GM18861 (cell line): ENCODE results near the gene RCAN2.

ENCODE experiments used
- ATAC-seq: cut with Tn5 transposase; IDR thresholded peaks from one replicate; pipeline ENCODE4 v1.9.1; 2021; ENCODE audit not compliant: unreplicated experiment

The RCAN2 gene

DNA sequence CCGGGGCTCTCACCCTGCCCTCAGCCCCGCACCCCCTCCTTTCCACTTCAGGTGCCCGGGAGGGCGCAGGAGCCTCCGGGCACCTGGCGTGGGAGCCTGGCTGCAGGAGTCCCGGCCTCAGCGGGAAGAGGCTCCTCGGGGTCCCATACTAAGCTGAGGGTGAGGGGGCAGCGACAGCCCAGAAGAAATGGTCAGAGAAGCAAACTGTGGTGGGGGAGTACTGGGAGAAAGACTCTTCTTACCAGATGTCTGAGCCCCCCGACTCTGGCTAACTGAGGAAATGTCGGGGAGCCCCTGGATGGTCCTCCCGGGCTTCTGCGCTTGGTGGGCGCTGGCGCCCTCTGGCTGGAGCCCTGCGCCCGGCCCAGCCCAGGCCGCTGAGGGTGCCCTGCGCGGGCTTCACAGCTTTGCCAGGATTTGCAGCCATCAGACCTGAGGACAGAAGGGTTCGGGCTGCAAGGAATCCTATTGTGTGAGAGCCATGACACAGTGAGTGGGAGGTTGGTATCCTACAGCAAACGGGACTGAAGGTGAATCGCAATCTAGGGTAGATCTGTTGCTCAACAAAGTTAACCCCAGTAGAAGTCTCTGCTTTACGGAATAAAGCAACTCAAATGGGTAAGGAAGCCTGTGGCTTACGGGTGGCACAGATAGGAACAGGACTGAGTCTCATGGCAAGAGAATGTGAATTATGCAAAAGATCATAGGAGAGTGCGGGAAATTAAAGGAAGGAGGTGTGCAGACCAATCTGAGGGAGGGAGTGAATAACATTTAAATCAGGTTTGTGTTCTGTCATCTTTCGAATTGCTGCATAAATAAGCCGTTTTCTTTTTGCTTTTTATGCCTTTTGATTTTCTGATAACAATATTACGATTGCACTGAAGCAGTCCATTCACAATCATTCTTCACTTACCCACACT is 639 bp upstream of the RCAN2 start:
- peak; percentile 43 for ATAC-seq

DNA sequence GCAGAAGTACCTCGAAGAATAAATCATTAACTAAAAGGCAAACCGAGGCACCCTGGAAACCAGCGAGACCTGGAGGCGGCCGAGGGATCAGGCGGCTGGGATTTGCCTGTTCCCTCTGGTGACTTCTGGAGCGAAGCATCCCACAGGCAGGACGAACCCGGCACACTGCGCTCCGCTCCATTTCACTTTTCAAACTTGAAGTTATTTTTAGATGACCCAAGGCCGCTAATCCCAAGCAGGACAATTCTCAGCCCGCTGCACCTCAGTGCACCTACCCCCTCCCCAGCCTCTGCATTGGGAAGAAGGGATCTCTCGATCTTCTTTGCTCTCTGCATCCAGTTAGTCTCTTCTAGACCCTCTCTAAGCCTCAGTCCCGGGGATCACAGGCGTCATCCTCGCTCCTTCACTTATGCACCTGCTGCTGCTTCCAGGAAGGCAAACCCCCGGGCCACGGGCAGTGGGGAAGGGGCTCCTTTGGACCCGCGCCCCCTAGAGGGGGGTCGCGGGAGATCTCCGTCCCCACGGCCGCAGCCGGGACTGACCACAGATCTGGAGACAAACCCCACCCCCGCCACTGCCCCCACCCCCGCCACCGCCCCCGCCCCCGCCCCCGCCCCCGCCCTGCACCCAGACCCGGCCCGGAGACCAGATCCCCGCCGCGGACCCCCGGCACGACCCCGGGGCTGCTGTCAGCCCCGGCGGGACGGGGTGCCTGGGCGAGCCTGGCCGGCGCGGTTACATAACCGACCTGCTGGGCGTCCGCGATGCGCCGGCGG is 636 bp downstream of the RCAN2 start:
- ATAC-seq, result no peak

DNA sequence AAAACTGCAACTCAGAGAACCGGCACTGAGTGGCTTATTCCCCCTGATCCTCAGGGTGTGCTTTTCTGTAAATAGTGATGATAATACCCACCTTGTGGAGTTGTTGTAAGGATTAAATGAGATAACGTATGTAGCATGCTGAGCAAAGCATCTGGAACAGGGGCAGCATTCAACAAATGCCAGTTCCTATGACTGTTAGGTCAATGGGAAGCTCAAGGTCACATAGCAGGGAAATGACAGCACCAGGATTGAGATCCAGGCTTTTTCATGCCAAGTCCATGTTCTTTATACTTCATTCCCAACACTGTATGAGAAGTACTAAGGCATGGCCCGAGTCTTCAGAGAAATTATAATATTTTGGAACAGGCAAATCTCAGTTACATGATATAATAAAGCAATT is 5.1 kb downstream of the RCAN2 start:
- ATAC-seq, result no peak

DNA sequence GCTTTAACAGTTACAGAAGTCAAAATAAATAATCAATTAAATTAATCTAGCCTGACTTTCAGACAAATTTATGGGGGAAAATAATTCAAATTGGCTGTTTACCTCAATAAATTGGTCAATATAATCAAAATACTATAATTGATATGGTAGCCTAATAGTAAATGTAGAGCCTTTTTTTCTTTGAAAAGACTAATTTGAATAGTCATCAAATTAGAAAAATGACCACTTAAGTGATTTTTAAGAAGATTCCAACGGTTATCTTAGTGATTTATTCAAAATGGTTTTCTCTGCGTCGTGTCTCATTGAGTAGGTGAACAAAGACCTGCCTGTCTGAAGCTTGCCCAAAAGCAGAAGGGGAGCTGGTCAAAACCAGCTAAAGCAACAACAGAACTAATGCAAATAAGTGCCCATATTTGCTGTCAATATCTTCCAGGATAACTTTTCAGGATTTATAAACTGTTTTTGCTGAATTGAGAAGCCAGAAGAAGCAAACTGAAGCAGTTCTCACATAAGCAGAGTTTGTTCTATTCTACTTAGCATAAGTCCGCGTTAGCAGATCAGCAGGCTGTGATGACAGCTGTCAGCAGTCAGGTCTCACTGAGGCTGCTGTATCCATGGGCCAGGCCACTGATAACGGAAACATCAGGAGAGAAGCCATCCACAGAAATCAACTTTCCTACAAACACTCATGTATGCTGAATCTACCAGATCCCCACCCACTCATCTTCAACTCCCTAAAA is 7.0 kb downstream of the RCAN2 start:
- no peak for ATAC-seq

DNA sequence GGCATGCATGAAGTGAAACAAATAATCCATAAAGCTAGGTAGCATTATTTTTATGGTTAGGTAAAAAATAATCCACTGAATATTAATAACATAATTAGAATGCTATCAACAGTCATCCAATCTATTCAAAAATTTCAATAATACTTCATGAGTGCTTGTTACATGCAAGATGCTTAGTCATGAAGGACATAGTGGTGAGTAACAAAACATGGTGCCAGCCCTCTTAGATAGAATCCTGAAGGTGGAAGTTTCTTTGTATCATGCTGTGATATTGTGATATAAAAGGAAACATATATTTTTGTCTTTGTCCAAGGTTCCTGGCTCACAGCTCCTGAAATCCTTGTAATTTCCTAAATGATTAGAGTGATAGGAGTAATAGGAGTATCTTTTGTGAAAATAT is 14.9 kb downstream of the RCAN2 start:
- ATAC-seq, result no peak

DNA sequence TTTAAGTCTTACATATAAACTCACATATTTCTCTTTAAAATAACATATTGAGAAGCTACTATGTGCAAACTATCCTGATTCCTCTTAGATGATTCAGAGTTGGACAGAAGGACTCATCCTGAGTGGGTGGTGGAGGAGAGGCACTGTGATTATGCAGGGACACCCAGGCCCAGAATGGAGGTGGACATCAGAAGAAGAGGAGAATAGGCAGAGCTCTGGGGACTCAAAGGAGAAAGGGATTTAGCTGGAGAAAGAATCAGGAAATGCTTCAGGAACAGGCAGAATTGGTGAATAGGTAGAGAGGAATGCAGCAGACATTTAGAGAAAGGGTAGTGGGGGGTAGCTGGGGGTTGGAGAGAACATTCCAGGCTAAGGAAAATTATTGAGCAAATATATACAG is 17.4 kb downstream of the RCAN2 start:
- no peak for ATAC-seq

DNA sequence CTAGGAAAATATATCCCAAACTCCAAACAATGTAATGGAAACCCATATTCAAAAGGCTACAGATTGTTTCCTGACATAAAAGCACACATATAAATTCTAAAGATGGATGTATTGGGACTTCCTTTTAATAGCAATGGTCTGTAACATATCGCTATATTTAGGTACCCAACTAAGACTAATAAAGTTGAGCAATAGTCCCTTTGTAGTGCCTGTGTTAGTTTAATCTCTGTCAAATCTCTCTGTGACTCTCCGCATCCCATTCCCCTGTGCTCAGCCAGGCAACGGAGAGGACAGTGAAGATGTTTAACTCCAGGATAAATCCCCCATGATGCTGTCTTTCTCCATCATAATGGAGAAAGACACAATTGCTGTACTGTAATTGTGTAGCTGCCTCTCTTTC is 19.0 kb downstream of the RCAN2 start:
- ATAC-seq, result no peak

DNA sequence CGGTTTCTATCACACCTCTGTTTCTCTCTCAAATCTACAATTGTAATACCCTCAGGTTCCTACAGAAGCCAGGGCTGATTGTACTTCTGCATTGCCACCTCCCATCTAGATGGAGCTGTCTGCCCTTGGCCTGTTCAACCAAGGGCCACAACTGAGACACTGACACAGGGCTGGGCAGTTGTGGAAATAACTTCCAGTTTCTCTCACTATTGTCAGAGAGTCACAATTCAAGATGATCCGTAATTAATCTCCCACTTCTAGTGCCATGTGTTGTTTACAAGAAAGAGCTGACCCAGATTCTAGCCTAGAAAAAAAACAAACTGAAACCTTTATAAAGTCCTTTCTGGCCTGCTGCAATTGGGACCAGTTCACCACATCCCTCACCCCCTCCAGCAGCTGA is 22.2 kb downstream of the RCAN2 start:
- ATAC-seq, result no peak

DNA sequence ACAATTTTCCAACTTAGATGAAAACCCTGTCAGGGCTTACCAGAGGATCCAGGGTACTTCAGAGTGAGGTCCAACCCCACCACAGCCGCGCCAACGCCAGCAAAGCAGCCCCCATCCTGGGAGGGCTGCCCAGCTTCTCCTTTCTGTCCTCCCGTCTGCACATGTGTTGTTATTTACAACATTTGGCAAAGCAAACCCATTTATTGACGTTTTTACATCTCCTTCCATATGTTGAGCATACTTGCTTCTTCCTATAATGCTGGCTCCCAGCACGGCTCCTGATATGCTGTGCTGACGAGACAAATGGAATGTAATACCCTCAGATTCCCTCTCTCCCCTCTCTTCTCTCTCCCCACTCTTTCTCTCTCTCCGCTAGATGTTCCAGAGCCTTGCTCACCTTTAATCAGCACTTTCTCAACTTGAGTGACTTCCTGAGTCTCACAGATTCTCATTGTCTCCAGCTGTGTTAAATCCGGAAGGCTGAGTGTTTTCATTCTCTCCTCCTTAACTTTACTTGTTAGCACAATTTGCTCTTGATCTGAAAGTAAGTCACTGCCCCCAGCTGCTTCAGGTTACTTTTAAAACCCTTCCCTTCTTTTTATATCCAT is 22.7 kb downstream of the RCAN2 start:
- no peak for ATAC-seq

DNA sequence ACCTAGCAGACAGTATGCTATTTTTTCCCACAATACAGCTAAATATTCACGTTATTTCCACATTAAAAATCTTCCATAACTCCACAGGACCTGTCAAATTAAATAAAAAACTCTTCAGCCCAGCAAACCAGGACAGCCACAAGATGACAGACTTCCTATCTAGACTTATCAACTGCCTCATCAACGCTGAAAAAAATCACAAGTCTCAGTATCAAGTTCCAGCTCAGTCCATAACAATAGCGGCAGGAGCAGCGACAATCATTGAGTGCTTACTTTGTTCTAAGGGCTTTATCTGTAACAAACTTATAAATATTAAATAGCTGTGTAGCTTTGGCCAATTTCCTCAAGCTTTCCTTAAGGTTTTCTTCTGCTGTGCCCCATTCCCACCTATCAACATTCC is 24.7 kb downstream of the RCAN2 start:
- ATAC-seq, result no peak

DNA sequence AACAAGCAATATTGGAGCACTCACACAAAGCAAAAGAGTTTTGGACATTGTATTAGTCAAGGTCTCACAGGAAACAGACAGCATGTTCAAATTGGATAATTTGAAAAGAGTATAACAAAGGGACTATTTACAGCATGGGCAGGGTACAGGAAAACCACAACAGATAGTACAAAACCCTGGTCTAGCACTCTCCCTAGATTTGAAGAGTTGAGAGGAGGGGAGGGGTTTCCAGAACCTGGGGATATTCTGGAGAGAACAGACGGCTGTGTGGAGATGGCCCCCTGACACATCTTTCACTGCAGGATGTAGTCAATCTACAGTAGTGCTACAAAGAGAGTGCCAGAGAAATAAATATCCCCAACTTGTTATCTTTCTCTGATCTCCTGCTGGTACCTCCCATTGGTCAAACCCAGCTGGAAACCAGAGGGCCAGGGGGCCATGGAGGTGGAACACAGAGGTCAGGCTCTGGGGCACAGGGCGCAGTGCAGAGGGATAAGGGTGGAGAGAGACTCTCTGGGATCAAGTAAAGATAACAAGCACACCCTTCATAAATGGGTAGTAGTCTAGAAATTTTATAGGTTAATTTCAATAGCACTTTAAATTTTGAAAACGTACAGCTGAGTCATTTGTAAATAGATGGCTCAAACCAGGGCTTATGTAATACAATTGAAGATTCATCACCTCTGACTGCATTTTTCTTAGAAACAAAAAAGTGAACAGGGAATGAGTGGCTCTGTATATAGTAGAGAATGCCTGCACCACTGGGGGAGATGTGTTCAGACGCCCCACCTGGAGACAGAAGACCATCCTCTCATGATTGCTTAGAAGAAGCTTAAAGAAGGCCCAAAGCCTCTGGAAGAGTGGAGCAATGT is 25.7 kb downstream of the RCAN2 start:
- no peak for ATAC-seq

DNA sequence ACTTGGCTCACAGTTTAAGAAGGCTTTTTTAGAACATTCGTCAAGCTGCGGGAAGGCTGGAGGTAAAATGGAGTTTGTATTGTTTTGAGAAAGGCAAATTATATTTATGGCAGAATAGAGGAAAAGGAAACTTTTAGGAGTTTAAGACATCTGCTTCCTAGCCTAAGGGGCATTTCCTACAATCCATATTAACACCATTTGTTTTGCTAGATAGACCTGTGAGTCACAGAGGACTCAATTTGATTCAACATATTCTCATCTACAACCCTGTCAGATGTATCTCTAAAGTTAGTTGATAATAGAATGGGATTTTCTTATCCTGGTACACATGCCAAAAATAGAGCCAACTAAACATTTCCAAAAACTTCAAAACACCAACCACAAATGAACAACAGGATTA is 35.0 kb downstream of the RCAN2 start:
- ATAC-seq, result no peak

DNA sequence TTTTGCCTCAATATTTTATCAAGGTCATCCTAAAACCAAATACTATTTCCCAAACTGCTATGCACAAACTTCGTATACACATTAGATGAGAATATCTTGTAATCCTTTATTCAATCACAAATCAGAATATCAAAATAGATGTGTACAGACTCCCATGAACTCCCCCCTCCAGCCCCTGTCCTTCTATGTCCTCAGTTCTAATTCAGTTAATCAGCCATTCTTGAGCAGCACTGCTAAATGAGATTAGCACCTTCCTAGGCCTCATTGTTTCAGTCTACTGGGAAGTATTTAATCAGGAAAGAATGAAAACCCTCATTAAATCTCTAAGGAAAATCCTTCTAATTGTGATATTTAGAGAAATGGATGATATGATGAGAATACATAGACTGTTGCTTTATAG is 36.6 kb downstream of the RCAN2 start:
- ATAC-seq, result no peak

DNA sequence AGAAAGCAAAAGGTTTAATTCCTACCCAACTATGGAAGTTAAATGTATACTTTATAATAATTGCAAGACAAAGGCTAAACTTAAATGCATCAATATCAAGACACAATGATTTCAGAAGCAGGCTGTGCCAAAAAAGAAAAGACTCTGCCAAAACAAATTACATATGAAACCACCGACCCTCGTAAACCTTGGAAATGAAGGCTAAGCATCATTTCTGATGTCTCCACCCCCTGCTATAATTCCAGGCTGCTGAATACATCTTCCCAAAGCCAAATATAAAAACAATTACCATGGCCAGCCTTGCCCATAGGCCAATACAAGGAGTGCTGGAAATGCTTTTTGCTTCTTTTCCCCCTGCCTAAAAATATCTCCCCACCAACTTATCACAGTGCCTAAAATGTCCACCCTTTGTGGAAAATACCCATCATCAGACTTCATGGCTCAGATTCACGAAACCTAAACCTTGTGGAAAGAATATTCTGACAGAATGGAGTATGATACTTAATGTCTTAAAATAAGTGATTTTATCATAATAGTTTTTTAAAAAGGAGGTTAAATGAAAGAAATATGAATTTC is 37.4 kb downstream of the RCAN2 start:
- no peak for ATAC-seq

DNA sequence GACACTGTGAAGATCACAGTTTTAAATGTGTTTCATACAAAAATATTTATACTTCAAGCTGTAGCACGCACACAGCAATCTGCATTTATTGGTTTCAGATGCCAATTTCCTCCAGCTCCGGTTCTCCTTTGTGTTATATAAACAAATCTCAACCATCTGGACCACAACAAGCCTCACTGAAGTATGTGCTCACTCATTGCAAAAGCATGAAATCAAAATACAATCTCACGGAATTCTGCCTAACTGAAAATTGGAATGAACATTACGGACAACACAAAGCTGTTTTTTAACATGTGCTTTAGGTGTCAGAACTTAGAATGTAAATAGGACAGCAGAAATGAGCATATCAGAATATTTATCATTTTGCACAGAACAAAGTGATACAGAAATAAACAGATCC is 38.0 kb downstream of the RCAN2 start:
- no peak for ATAC-seq

DNA sequence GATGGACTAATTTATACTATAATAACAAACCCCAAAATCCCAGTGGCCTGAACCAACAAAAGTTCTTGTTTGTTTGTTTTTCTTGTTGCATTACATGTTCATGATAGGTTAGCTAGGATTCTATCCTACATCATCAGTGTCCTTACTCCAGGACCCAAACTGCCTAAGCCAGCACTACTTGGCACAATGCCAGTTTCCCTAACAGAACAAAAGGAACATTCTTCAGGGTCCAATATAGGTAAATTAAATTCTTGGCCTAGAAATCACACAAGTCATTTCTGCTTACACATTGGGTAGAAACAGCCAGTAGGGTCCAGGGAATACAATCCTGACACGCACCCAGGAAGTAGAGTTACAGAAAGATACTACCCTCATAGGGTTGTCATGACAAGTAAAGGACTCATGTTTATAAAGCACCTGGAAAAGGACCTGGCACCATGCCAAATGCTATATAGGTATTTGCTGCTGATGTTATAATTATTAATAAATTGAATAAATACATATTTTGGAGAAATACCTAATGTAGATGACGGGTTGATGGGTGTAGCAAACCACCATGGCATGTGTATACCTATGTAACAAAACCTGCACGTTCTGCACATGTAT is 38.8 kb downstream of the RCAN2 start:
- no peak for ATAC-seq

DNA sequence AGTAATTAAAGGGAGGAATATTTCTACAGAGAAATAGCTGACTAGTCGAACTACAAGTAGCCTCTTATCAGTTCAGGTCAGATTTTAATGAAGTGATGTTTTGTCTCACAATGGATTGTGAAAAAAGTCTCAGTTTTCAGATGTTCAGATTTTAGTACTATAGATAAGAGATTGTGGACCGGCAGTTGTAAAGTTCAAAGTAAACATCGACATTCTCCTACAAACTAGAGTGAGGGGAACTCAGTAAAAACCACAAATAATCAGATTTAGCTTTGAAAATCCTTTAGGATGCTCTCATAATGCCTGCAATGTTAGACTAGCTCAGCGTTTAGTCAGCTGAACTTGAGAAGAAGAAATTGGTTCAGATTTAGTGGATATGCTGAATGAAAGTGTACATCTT is 39.9 kb downstream of the RCAN2 start:
- ATAC-seq, result no peak

DNA sequence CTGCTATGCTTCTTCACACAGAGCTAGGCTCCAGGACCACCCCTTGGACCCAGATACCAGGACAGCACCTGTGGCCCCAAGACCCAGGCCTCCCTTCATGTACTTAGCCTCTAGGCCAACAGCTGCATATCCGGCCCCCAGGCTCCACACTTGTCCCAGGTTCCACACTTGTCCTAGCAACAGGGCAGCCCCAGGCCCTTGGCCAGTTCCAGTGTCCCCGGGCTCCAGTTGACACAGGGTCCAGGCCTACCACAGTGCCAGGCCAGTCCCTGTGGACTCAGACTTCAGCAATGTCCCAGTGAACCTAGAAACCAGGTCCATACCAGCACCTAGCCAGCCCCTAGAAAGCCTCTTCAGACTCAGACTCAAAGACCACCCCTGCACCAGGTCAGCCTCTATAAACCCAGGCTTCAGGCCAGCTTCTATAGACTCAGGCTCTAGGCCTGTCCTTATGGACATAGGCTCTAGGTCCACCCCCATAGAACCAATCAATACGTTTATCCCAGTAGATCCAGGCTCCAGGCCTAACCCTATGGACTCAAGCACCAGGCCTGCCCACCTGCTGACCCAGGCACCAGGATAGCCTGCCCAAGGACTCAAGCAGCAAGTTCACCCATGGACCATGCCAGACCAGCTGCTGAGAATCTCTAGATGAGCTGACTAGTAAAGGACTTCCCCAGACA is 46.3 kb downstream of the RCAN2 start:
- ATAC-seq, result no peak

DNA sequence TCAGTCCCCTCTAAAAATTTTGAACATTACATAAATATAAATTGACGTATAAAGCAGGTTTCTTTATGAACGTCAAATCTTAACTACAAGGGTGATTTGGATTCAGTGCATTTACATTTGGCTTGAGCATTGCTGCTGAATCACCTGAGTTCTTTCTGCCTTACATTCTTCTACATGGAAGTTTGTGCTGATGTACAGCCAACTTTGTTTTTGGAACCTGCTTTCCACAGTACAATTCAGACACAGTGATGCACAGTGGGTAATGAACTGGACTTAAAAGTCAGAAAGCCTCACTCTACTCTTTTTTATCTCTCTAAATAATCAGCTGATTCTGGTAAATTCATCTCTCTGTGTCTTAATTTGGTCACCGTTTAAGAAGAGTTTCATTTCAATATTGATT is 47.6 kb downstream of the RCAN2 start:
- no peak for ATAC-seq
